Activated CD4-positive, alpha-beta T cell treated with anti-CD3 and anti-CD28 coated beads for 24 hours (primary cell): ENCODE results near the gene SMAD5.

Experiments used
- DNase-seq, 2 donors: peaks; one replicate each; pipeline ENCODE4 v3.0.0-alpha.2; 2020; ENCODE audit warnings: low read depth in 2 of 2

The SMAD5 gene

GRCh38 chr5:136155761-136156160 lies 23.1 kb downstream of the SMAD5 start:
- no peak for DNase-seq

- DNase-seq: no peak
These were observed 24.9 kb downstream of the SMAD5 start for GRCh38 chr5:136157514-136157913.

- no peak for DNase-seq
These were observed 26.8 kb downstream of the SMAD5 start for GRCh38 chr5:136159457-136159856.

GRCh38 chr5:136162008-136162407 lies 29.4 kb downstream of the SMAD5 start:
- no peak for DNase-seq

GRCh38 chr5:136164226-136164625 lies 31.6 kb downstream of the SMAD5 start:
- DNase-seq: no peak

GRCh38 chr5:136166909-136167308 lies 34.3 kb downstream of the SMAD5 start:
- DNase-seq: no peak

GRCh38 chr5:136169218-136169617 lies 36.6 kb downstream of the SMAD5 start:
- DNase-seq: no peak

- no peak for DNase-seq
These were observed 41.5 kb downstream of the SMAD5 start for GRCh38 chr5:136174021-136174659.

GRCh38 chr5:136182618-136183017 lies 50.0 kb downstream of the SMAD5 start:
- DNase-seq: no peak

- no peak for DNase-seq
These were observed 53.5 kb downstream of the SMAD5 start for GRCh38 chr5:136185974-136186665.

GRCh38 chr5:136186796-136187195 lies 54.2 kb downstream of the SMAD5 start:
- DNase-seq: no peak

GRCh38 chr5:136188859-136189258 lies 56.2 kb downstream of the SMAD5 start:
- no peak for DNase-seq

GRCh38 chr5:136190091-136190720 lies 57.6 kb downstream of the SMAD5 start:
- no peak for DNase-seq

GRCh38 chr5:136190904-136191303 lies 58.3 kb downstream of the SMAD5 start:
- DNase-seq: no peak

- no peak for DNase-seq
These were observed 58.8 kb downstream of the SMAD5 start for GRCh38 chr5:136191304-136192014.

- DNase-seq: no peak
These were observed 59.4 kb downstream of the SMAD5 start for GRCh38 chr5:136192015-136192525.

- no peak for DNase-seq
These were observed 60.1 kb downstream of the SMAD5 start, which contains the start of gene SMIM32 for GRCh38 chr5:136192526-136193321. Gene SMIM32 (minus strand): TSS chr5:136193162. CDS start chr5:136192524, 638 bp downstream.

GRCh38 chr5:136193322-136193935 lies 60.8 kb downstream of the SMAD5 start:
- no peak for DNase-seq

GRCh38 chr5:136194576-136194975 lies 61.9 kb downstream of the SMAD5 start:
- DNase-seq: no peak

GRCh38 chr5:136195971-136196820 lies 63.6 kb downstream of the SMAD5 start:
- DNase-seq: no peak
